Left cardiac atrium (tissue), 4 donors: ENCODE data around the gene REC8. TPM values are rescaled to one million over a fixed set of nuclear protein-coding genes. Genes with fewer than 3 reads are reported as not detected.
"Not testable (repeated sequence)": the region's sequence is repeated elsewhere in the genome, so short reads cannot be mapped to it uniquely, and the experiment has no call there.

Source experiments
- ATAC-seq, 2 donors: fragments of 200-7000 bp; cut with Tn5 transposase; one replicate each; pipeline ENCODE4 v1.9.1; 2020; ENCODE audit warnings: mild to moderate bottlenecking in 2 of 2, moderate library complexity in 2 of 2
- DNase-seq: peaks from one replicate; pipeline ENCODE4 v3.0.0-alpha.2; 2020
- intact Hi-C, 2 donors: fragments of 100-400 bp; cut with DNase I; formaldehyde crosslinking; loops; one replicate each; pipeline versions ENCODE4 v1.14.1 to v1.15.1; 2022 to 2023
- microRNA-seq, 2 donors: library from miRNA; unstranded; fragments of <30 nt; microRNA quantifications; one replicate each; pipeline ENCODE4 v1.2.0, GENCODE V29; 2020
- total RNA-seq, 2 donors: library from RNA; stranded (reverse); fragmentation: NEBNext Ultra II Directional; extraction: Animal tissue kit (Norgen Biotek cat#: 25700); gene quantifications; one replicate each; pipeline ENCODE4 v1.2.1, GENCODE V29; 2021
- donor health status: DM: no; HTN: yes; CAD: no.
- donor health status: DM: no; HTN: yes; CAD: no; lungs with severe emphysema.
- donor health status: DM: yes; HTN: yes; CAD: no.
- donor health status: Dilated cardiomyopathy.

Gene REC8
- total RNA-seq, 2 donors from 2014 or later: 8.4 to 8.9 TPM

GRCh38 chr14:24216345-24216699, 44.4 kb downstream of the REC8 start:
- intact Hi-C loops: no loop called here
- DNase-seq (no peak), ATAC-seq (no peak)

GRCh38 chr14:24216876-24217275, 45.0 kb downstream of the REC8 start:
- DNase-seq, intact Hi-C loops, ATAC-seq: not testable (repeated sequence)

DNA sequence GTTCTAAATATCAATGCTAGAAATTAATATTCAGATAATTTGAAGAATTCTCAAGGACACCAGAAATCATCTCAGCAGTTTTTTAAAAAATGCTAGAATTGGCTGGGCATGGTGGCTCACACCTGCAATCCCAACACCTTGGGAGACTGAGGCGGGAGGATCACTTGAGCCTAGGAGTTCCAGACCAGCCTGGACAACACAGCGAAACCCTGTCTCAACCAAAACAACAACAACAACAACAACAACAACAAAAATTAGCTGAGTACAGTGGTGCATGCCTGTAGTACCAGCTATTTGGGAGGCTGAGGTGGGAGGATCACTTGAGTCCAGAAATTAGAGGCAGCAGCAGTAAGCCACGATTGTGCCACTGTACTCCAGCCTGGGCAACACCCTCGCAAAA, 47.2 kb downstream of the REC8 start:
- no peak for ATAC-seq
- DNase-seq: no peak
- intact Hi-C loops: no loop called here

- intact Hi-C loops: no loop called here
- DNase-seq: no peak
- ATAC-seq: no peak
Observed at GRCh38 chr14:24219521-24219920, 47.6 kb downstream of the REC8 start.

GRCh38 chr14:24222987-24223386, 51.1 kb downstream of the REC8 start:
- DNase-seq, intact Hi-C loops, ATAC-seq: not testable (repeated sequence)

DNA sequence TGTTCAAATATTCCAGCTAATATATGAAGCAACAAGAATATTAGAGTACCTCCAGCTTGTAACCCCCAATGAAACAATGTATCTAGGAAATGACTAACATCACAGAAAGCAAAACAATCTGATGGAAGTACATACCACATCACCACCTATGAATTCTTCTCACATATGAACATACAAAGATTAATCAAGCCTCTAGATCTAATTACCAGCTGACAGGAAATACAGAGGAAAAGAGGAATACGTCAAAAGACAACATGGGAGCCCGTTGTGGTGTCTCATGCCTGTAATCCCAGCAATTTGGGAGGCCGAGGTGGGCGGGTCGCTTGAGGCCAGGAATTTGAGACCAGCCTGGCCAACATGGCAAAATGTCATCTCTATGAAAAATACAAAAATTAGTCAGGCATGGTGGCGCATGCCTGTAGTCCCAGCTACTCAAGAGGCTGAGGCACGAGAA, 52.8 kb downstream of the REC8 start:
- DNase-seq: no peak

GRCh38 chr14:24226473-24226872, 54.6 kb downstream of the REC8 start:
- DNase-seq (no peak), ATAC-seq (no peak)
- intact Hi-C loops: no loop called here

More for the DNA sequence above, 52.8 kb downstream of the REC8 start:
- ATAC-seq: no peak
- intact Hi-C loops: no loop called here

GRCh38 chr14:24228902-24229301, 57.0 kb downstream of the REC8 start:
- intact Hi-C loops: no loop called here
- DNase-seq: no peak
- ATAC-seq: no peak

Small RNA genes lying within 50 kb of the gene (microRNA-seq; reads per million reads assigned to microRNA genes)
- 0 reads per million in 2 donors for gene MIR7703

Other genes with a start within 250 kb of the REC8 start
- 10 to 100 TPM; 20.5 to 25.3 TPM for gene DHRS4, start 218.3 kb upstream of the REC8 start, total RNA-seq
- gene DHRS4L2, start 183.2 kb upstream of the REC8 start, total RNA-seq: 10 to 100 TPM; 11.8 to 18.9 TPM
- gene CARMIL3, start 120.1 kb upstream of the REC8 start, total RNA-seq: under 1 TPM; 0.08 to 0.62 TPM
- not detected for gene CPNE6, start 100.5 kb upstream of the REC8 start, total RNA-seq
- 10 to 100 TPM; 11.5 to 13.0 TPM for gene PCK2, start 77.8 kb upstream of the REC8 start, total RNA-seq
- gene DCAF11, start 57.3 kb upstream of the REC8 start, total RNA-seq: 10 to 100 TPM; 59.6 to 60.2 TPM
- 1 to 10 TPM; 1.6 to 1.8 TPM for gene NRL, start 57.1 kb upstream of the REC8 start, total RNA-seq
- 100 to 1,000 TPM; 103 to 131 TPM for gene FITM1, start 41.4 kb upstream of the REC8 start, total RNA-seq
- gene PSME1, start 35.9 kb upstream of the REC8 start, total RNA-seq: 100 to 1,000 TPM in 1 of 2 donors, 10 to 100 TPM in 1; 91.6 to 103 TPM
- gene EMC9, start 30.5 kb upstream of the REC8 start, total RNA-seq: 10 to 100 TPM; 14.3 to 22.0 TPM
- 10 to 100 TPM; 65.5 to 84.2 TPM for gene PSME2, start 25.5 kb upstream of the REC8 start, total RNA-seq
- gene RNF31, start 24.6 kb upstream of the REC8 start, total RNA-seq: 10 to 100 TPM; 31.6 to 41.7 TPM
- gene IRF9, start 10.8 kb upstream of the REC8 start, total RNA-seq: 10 to 100 TPM; 44.7 to 84.6 TPM
- gene IPO4, start 16.7 kb downstream of the REC8 start, total RNA-seq: 10 to 100 TPM; 11.8 to 30.2 TPM
- 10 to 100 TPM; 30.7 to 34.0 TPM for gene TM9SF1, start 23.4 kb downstream of the REC8 start, total RNA-seq
- gene TSSK4, start 33.6 kb downstream of the REC8 start, total RNA-seq: under 1 TPM in 1 of 2 donors, not detected in 1; 0.21 TPM
- gene CHMP4A, start 41.4 kb downstream of the REC8 start, total RNA-seq: 10 to 100 TPM; 34.7 to 38.4 TPM
- 10 to 100 TPM; 14.5 to 18.2 TPM for gene MDP1, start 44.0 kb downstream of the REC8 start, total RNA-seq
- 100 to 1,000 TPM; 162 to 186 TPM for gene NEDD8, start 60.3 kb downstream of the REC8 start, total RNA-seq
- gene GMPR2, start 60.8 kb downstream of the REC8 start, total RNA-seq: 10 to 100 TPM; 24.1 to 34.1 TPM
- 10 to 100 TPM; 45.3 to 49.2 TPM for gene TINF2, start 70.5 kb downstream of the REC8 start, total RNA-seq
- gene TGM1, start 91.1 kb downstream of the REC8 start, total RNA-seq: 1 to 10 TPM; 5.5 to 6.4 TPM
- gene RABGGTA, start 99.5 kb downstream of the REC8 start, total RNA-seq: 10 to 100 TPM; 16.1 to 18.6 TPM
- gene DHRS1, start 127.7 kb downstream of the REC8 start, total RNA-seq: 1 to 10 TPM; 7.9 to 8.4 TPM
- 10 to 100 TPM; 17.5 to 21.7 TPM for gene NOP9, start 127.8 kb downstream of the REC8 start, total RNA-seq
- 1 to 10 TPM; 6.4 to 6.9 TPM for gene CIDEB, start 135.9 kb downstream of the REC8 start, total RNA-seq
- gene LTB4R2, start 138.1 kb downstream of the REC8 start, total RNA-seq: 1 to 10 TPM; 1.6 to 2.8 TPM
- 1 to 10 TPM; 2.8 to 3.2 TPM for gene LTB4R, start 139.4 kb downstream of the REC8 start, total RNA-seq
- gene ADCY4, start 163.0 kb downstream of the REC8 start, total RNA-seq: 10 to 100 TPM; 19.2 to 43.9 TPM
- gene RIPK3, start 167.9 kb downstream of the REC8 start, total RNA-seq: 1 to 10 TPM; 6.5 to 6.7 TPM
- gene NFATC4, start 196.1 kb downstream of the REC8 start, total RNA-seq: 10 to 100 TPM; 23.9 to 30.9 TPM
- 10 to 100 TPM in 1 of 2 donors, 1 to 10 TPM in 1; 6.5 to 12.0 TPM for gene NYNRIN, start 226.9 kb downstream of the REC8 start, total RNA-seq